Stomach smooth muscle (tissue), 2 donors: ENCODE measurements around the gene AGBL4.

Experiments used
- H3K27ac ChIP-seq: one replicate; pipeline ENCODE4 v1.7.0; 2013; ENCODE audit warnings: mild to moderate bottlenecking, low read length, inconsistent platforms
- H3K27me3 ChIP-seq, 2 donors: one replicate each; pipeline ENCODE4 v1.7.0; 2013; ENCODE audit warnings: low read length in 2 of 2; ENCODE audit not compliant: insufficient read depth in 2 of 2, control insufficient read depth in 1 of 2
- H3K36me3 ChIP-seq, 2 donors: one replicate each; pipeline ENCODE4 v1.7.0; 2013; ENCODE audit warnings: low read length in 2 of 2; ENCODE audit not compliant: control insufficient read depth in 2 of 2, insufficient read depth in 2 of 2
- H3K4me1 ChIP-seq: one replicate; pipeline ENCODE4 v1.7.0; 2013; ENCODE audit warnings: low read length; ENCODE audit not compliant: control insufficient read depth, insufficient read depth
- H3K4me3 ChIP-seq, 2 donors: one replicate each; pipeline ENCODE4 v1.7.0; 2013; ENCODE audit warnings: low read length in 2 of 2
- H3K9ac ChIP-seq, 2 donors: one replicate each; pipeline ENCODE4 v1.7.0; 2013; ENCODE audit warnings: low read length in 2 of 2, mild to moderate bottlenecking in 1 of 2
- H3K9me3 ChIP-seq, 2 donors: one replicate each; pipeline ENCODE4 v1.7.0; 2013; ENCODE audit warnings: low read length in 2 of 2; ENCODE audit not compliant: control insufficient read depth in 2 of 2
- donor health status: healthy.
- donor health status: Pancreatic carcinoma.

The AGBL4 gene

GRCh38 chr1:48582408-48582807 lies 1441.3 kb downstream of the AGBL4 start:
- H3K4me1 ChIP-seq, result peaks cover 6% of the 10 kb centered on the region
- no peak overlapping the region for H3K9ac ChIP-seq
- no peak overlapping the region for H3K27ac ChIP-seq
- H3K27me3 ChIP-seq, result no peaks in the 10 kb centered on the region
- H3K36me3 ChIP-seq, result no peaks in the 10 kb centered on the region
- no peaks in the 10 kb centered on the region for H3K9me3 ChIP-seq
- H3K4me3 ChIP-seq, result no peak overlapping the region

GRCh38 chr1:48581270-48581669 lies 1442.5 kb downstream of the AGBL4 start:
- Histone ChIP-seq H3K4me3 (no peak overlapping the region), H3K4me1 (peaks cover 6% of the 10 kb centered on the region), H3K9me3 (no peaks in the 10 kb centered on the region), H3K9ac (no peak overlapping the region), H3K27ac (no peak overlapping the region), H3K27me3 (no peaks in the 10 kb centered on the region), H3K36me3 (no peaks in the 10 kb centered on the region)

- Histone ChIP-seq H3K9me3 (no peaks in the 10 kb centered on the region), H3K4me3 (no peak overlapping the region), H3K27me3 (no peaks in the 10 kb centered on the region), H3K36me3 (no peaks in the 10 kb centered on the region), H3K9ac (no peak overlapping the region), H3K4me1 (peaks cover 2% of the 10 kb centered on the region), H3K27ac (no peak overlapping the region)
Measured at GRCh38 chr1:48576565-48576964, 1447.2 kb downstream of the AGBL4 start.

- Histone ChIP-seq H3K4me1 (no peaks in the 10 kb centered on the region), H3K27me3 (no peaks in the 10 kb centered on the region), H3K9ac (no peak overlapping the region), H3K4me3 (no peak overlapping the region), H3K27ac (no peak overlapping the region), H3K36me3 (no peaks in the 10 kb centered on the region), H3K9me3 (no peaks in the 10 kb centered on the region)
Measured at GRCh38 chr1:48572646-48573258, 1451.0 kb downstream of the AGBL4 start.

GRCh38 chr1:48572134-48572533 lies 1451.6 kb downstream of the AGBL4 start:
- Histone ChIP-seq H3K9me3 (no peaks in the 10 kb centered on the region), H3K27ac (no peak overlapping the region), H3K36me3 (no peaks in the 10 kb centered on the region), H3K27me3 (no peaks in the 10 kb centered on the region), H3K9ac (no peak overlapping the region), H3K4me1 (no peaks in the 10 kb centered on the region), H3K4me3 (no peak overlapping the region)

- Histone ChIP-seq H3K9me3 (no peaks in the 10 kb centered on the region), H3K36me3 (no peaks in the 10 kb centered on the region), H3K4me1 (no peaks in the 10 kb centered on the region), H3K27me3 (no peaks in the 10 kb centered on the region), H3K4me3 (no peak overlapping the region), H3K9ac (no peak overlapping the region), H3K27ac (no peak overlapping the region)
Measured at GRCh38 chr1:48571303-48571987, 1452.3 kb downstream of the AGBL4 start.

GRCh38 chr1:48570568-48570967 lies 1453.2 kb downstream of the AGBL4 start:
- H3K4me1 ChIP-seq, result no peaks in the 10 kb centered on the region
- no peaks in the 10 kb centered on the region for H3K9me3 ChIP-seq
- no peak overlapping the region for H3K27ac ChIP-seq
- no peaks in the 10 kb centered on the region for H3K27me3 ChIP-seq
- no peak overlapping the region for H3K4me3 ChIP-seq
- H3K9ac ChIP-seq, result no peak overlapping the region
- no peaks in the 10 kb centered on the region for H3K36me3 ChIP-seq

- no peak overlapping the region for H3K4me3 ChIP-seq
- no peaks in the 10 kb centered on the region for H3K9me3 ChIP-seq
- H3K27me3 ChIP-seq, result no peaks in the 10 kb centered on the region
- H3K36me3 ChIP-seq, result no peaks in the 10 kb centered on the region
- H3K9ac ChIP-seq, result no peak overlapping the region
- no peaks in the 10 kb centered on the region for H3K4me1 ChIP-seq
- H3K27ac ChIP-seq, result no peak overlapping the region
Measured at GRCh38 chr1:48568501-48568900, 1455.3 kb downstream of the AGBL4 start.

GRCh38 chr1:48566492-48566891 lies 1457.3 kb downstream of the AGBL4 start:
- Histone ChIP-seq H3K27me3 (no peaks in the 10 kb centered on the region), H3K4me1 (no peaks in the 10 kb centered on the region), H3K9ac (no peak overlapping the region), H3K4me3 (no peak overlapping the region), H3K9me3 (no peaks in the 10 kb centered on the region), H3K27ac (no peak overlapping the region), H3K36me3 (no peaks in the 10 kb centered on the region)

- H3K27ac ChIP-seq, result no peak overlapping the region
- H3K9me3 ChIP-seq, result no peaks in the 10 kb centered on the region
- H3K36me3 ChIP-seq, result no peaks in the 10 kb centered on the region
- H3K27me3 ChIP-seq, result no peaks in the 10 kb centered on the region
- H3K4me3 ChIP-seq, result no peak overlapping the region
- no peak overlapping the region for H3K9ac ChIP-seq
- H3K4me1 ChIP-seq, result no peaks in the 10 kb centered on the region
Measured at GRCh38 chr1:48563021-48563420, 1460.7 kb downstream of the AGBL4 start.

- no peak overlapping the region for H3K9ac ChIP-seq
- H3K4me1 ChIP-seq, result no peaks in the 10 kb centered on the region
- H3K4me3 ChIP-seq, result no peak overlapping the region
- H3K27me3 ChIP-seq, result no peaks in the 10 kb centered on the region
- no peaks in the 10 kb centered on the region for H3K36me3 ChIP-seq
- no peaks in the 10 kb centered on the region for H3K9me3 ChIP-seq
- no peak overlapping the region for H3K27ac ChIP-seq
Measured at GRCh38 chr1:48561444-48561843, 1462.3 kb downstream of the AGBL4 start.
